ENCODE data around the gene SLC8A1. TPM values are rescaled to one million over a fixed set of nuclear protein-coding genes. Genes with fewer than 3 reads are reported as not detected.

SLC8A1 gene
- polyA plus RNA-seq, 3 donors = 16.9 to 18.2 (median 18.0) TPM

GRCh38 chr2:40433736-40434135 lies 18.2 kb downstream of the SLC8A1 start:
- Mint-ChIP-seq H3K9me3 (no peaks in the 10 kb centered on the region), H3K27me3 (ENCODE audit: low read depth in 3 of 3) (no peaks in the 10 kb centered on the region), H3K4me3 (no peak overlapping the region), H3K27ac (peak overlapping the region in 2 of 7 donors; percentile 12 to 52), H3K4me1 (peaks cover 61% of the 10 kb centered on the region), H3K36me3 (peaks cover 27 to 29% of the 10 kb centered on the region in 2 donors)
- Histone ChIP-seq H3K4me2 (replicated peaks; ENCODE audit: extremely low read depth, low read length, poor library complexity, severe bottlenecking) (no peak overlapping the region), H3K4me3 (replicated peaks in 1 of 3; ENCODE audit: low read depth in 2 of 3, low read length in 3 of 3) (no peak overlapping the region), H3K9me3 (replicated peaks in 1 of 2; ENCODE audit: control insufficient read depth in 1 of 2, insufficient read depth in 1 of 2, low read length in 2 of 2) (no peaks in the 10 kb centered on the region), H3K79me2 (ENCODE audit: insufficient read depth, low read length) (peaks cover 99% of the 10 kb centered on the region), H3K27me3 (ENCODE audit: control insufficient read depth in 2 of 2, insufficient read depth in 2 of 2, low read length in 2 of 2) (no peaks in the 10 kb centered on the region), H2AFZ (ENCODE audit: insufficient read depth, low read depth, low read length, poor library complexity, severe bottlenecking) (no peak overlapping the region), H3K36me3 (replicated peaks in 1 of 2; ENCODE audit: control insufficient read depth in 1 of 2, insufficient read depth in 2 of 2, low read length in 2 of 2) (peaks cover 10 to 21% of the 10 kb centered on the region in 2 donors), H3K27ac (ENCODE audit: low read depth in 1 of 2, low read length in 2 of 2) (no peak overlapping the region), H4K20me1 (ENCODE audit: insufficient read depth, low read length) (peaks cover 100% of the 10 kb centered on the region), H3K4me1 (ENCODE audit: control insufficient read depth in 1 of 2, insufficient read depth in 2 of 2, low read length in 2 of 2) (peaks cover 40 to 43% of the 10 kb centered on the region in 2 donors), H3K9ac (ENCODE audit: insufficient read depth, low read length, poor library complexity, severe bottlenecking) (no peak overlapping the region)
- DNase-seq = no peak
- TF ChIP-seq, protein P1, sequence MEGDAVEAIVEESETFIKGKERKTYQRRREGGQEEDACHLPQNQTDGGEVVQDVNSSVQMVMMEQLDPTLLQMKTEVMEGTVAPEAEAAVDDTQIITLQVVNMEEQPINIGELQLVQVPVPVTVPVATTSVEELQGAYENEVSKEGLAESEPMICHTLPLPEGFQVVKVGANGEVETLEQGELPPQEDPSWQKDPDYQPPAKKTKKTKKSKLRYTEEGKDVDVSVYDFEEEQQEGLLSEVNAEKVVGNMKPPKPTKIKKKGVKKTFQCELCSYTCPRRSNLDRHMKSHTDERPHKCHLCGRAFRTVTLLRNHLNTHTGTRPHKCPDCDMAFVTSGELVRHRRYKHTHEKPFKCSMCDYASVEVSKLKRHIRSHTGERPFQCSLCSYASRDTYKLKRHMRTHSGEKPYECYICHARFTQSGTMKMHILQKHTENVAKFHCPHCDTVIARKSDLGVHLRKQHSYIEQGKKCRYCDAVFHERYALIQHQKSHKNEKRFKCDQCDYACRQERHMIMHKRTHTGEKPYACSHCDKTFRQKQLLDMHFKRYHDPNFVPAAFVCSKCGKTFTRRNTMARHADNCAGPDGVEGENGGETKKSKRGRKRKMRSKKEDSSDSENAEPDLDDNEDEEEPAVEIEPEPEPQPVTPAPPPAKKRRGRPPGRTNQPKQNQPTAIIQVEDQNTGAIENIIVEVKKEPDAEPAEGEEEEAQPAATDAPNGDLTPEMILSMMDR (IDR thresholded peaks at IDR 0.05) = no peak
- intact Hi-C loops (cut with micrococcal nuclease) = no loop called here
- 100% methylated on average over 1 of the region's 1 CpG for WGBS (ENCODE audit: insufficient coverage)

DNA sequence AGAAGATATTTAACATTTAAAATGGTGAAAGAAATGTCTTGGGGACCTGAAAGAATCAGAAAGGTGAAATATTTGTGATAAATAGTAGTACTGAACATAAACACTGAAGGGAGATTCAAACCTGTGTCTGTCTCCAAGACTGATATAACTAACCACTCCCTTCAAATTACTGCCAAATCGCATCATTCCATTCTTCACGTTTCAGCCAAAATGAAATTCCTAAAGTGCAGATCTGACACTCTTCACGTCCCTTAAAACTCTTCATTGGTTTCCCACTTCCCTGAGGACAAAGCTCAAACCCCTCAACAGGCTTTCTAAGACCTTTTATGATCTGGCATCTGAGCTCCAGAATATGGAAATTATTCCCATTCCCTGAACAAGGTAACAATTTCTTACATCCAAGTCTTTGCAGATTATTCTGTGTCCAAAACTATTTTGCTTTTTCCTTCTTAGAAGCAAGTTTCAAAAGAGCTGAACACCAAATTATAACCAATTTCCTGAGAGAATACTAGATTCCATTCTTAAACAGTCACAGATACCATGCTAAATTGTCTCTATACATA lies 18.9 kb downstream of the SLC8A1 start:
- Histone ChIP-seq H3K4me1 (ENCODE audit: control insufficient read depth in 1 of 2, insufficient read depth in 2 of 2, low read length in 2 of 2) (peaks cover 40 to 43% of the 10 kb centered on the region in 2 donors), H3K27me3 (ENCODE audit: control insufficient read depth in 2 of 2, insufficient read depth in 2 of 2, low read length in 2 of 2) (no peaks in the 10 kb centered on the region), H2AFZ (ENCODE audit: insufficient read depth, low read depth, low read length, poor library complexity, severe bottlenecking) (no peak overlapping the region), H3K9me3 (replicated peaks in 1 of 2; ENCODE audit: control insufficient read depth in 1 of 2, insufficient read depth in 1 of 2, low read length in 2 of 2) (no peaks in the 10 kb centered on the region), H3K9ac (ENCODE audit: insufficient read depth, low read length, poor library complexity, severe bottlenecking) (no peak overlapping the region), H3K79me2 (ENCODE audit: insufficient read depth, low read length) (peaks cover 99% of the 10 kb centered on the region), H3K27ac (ENCODE audit: low read depth in 1 of 2, low read length in 2 of 2) (no peak overlapping the region), H3K4me2 (replicated peaks; ENCODE audit: extremely low read depth, low read length, poor library complexity, severe bottlenecking) (no peak overlapping the region), H3K4me3 (replicated peaks in 1 of 3; ENCODE audit: low read depth in 2 of 3, low read length in 3 of 3) (no peak overlapping the region), H4K20me1 (ENCODE audit: insufficient read depth, low read length) (peaks cover 100% of the 10 kb centered on the region), H3K36me3 (replicated peaks in 1 of 2; ENCODE audit: control insufficient read depth in 1 of 2, insufficient read depth in 2 of 2, low read length in 2 of 2) (peaks cover 14 to 27% of the 10 kb centered on the region in 2 donors)
- DNase-seq = no peak
- peaks cover 0 to 1% (median 0%) of the 10 kb centered on the region in 3 donors for H3K27me3 Mint-ChIP-seq (ENCODE audit: low read depth in 3 of 3)
- no peak overlapping the region for H3K27ac Mint-ChIP-seq
- intact Hi-C loops (cut with micrococcal nuclease) = no loop called here
- peaks cover 32 to 33% of the 10 kb centered on the region in 2 donors for H3K36me3 Mint-ChIP-seq
- H3K9me3 Mint-ChIP-seq = peaks cover 0 to 2% (median 0%) of the 10 kb centered on the region in 7 donors
- TF ChIP-seq, protein P1 (IDR thresholded peaks at IDR 0.05) = no peak
- WGBS (ENCODE audit: insufficient coverage) = 97% methylated on average over 3 of the region's 3 CpGs
- no peak overlapping the region for H3K4me3 Mint-ChIP-seq
- H3K4me1 Mint-ChIP-seq = peaks cover 65% of the 10 kb centered on the region

Measured in CD14-positive monocyte (primary cell).